GM21576 (cell line): ENCODE measurements around the gene CHEK2.
"Not testable (repeated sequence)": the region's sequence is repeated elsewhere in the genome, so short reads cannot be mapped to it uniquely, and the experiment has no call there.

Source experiments
- ATAC-seq: cut with Tn5 transposase; IDR thresholded peaks from one replicate; pipeline ENCODE4 v1.9.1; 2021; ENCODE audit warnings: mild to moderate bottlenecking, moderate library complexity; ENCODE audit not compliant: unreplicated experiment

CHEK2 gene

DNA sequence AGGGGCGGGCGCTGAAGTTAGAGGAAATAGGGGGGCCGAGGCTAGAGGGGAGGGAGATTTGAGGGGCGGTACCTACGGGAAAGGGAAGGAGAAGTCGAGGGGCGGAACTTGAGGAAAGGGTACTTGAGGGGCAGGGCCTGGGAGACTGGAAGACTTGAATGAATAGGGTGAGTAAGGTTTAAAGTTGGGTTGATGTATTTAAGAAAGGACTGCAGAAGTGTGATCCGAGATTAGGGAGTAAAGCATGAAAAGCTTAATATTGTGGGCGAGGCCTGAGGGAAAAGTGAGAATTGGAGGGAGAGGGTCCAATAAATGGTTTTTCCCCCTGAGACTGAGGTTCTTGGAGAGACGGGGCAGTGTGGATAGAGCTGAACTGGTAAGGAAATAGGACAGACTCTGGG, 942 bp upstream of the CHEK2 start:
- no peak for ATAC-seq

DNA sequence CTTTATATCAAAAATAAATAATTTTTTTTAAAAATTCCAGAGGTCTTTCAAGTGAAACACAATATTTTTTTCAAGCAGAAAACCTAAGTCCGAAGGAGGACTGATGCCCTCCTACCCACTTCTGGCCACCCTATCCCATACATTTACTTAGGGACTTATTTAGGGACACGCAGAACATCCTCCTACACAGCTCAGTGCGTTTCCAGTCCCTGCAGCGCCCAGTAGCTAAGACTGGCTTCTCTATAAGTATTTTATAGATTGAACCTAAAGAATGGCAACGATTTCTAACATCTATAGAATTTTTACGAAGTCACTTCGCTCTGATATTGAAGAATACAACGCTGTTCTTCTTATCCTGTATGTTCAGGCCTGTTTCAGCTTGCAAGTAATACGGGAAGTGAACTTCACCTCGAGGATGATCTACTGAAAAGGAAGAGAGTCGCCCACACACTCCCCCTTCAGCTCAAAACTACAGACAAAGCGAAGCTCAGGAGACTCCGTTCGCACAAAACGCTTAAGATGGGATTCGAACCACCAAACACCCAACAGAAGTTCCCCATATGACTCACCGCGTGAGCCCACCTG, 328 bp downstream of the CHEK2 start:
- no peak for ATAC-seq

DNA sequence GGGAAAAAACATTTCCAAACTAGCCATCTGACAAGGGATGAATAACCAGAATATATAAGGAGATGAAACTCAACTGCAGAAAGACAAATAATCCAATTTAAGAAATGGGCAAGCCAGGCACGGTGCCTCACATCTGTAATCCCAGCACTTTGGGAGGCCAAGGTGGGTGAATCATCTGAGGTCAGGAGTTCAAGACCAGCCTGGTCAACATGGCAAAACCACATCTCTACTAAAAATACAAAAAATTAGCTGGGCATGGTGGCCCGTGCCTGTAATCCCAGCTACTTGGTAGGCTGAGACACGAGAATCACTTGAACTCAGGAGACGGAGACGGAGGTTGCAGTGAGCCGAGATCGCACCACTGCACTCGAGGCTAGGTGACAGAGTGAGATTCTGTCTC, 2.7 kb downstream of the CHEK2 start:
- ATAC-seq, result not testable (repeated sequence)

DNA sequence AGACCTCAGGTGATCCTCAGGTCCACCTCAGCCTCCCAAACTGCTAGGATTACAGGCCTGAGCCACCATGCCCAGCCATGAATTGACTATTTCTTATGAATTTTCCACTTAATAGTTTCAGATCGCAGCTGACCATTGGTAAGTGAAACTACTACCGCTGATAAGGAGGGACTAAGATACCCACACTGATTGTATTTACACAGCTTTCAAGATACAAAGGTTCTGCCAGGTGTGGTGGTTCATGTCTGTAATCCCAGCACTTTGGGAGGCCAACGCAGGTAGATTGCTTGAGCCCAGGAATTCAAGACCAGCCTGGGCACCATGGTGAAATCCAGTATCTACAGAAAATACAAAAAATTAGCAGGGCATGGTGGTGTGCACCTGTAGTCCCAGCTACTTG, 3.9 kb downstream of the CHEK2 start:
- no peak for ATAC-seq

DNA sequence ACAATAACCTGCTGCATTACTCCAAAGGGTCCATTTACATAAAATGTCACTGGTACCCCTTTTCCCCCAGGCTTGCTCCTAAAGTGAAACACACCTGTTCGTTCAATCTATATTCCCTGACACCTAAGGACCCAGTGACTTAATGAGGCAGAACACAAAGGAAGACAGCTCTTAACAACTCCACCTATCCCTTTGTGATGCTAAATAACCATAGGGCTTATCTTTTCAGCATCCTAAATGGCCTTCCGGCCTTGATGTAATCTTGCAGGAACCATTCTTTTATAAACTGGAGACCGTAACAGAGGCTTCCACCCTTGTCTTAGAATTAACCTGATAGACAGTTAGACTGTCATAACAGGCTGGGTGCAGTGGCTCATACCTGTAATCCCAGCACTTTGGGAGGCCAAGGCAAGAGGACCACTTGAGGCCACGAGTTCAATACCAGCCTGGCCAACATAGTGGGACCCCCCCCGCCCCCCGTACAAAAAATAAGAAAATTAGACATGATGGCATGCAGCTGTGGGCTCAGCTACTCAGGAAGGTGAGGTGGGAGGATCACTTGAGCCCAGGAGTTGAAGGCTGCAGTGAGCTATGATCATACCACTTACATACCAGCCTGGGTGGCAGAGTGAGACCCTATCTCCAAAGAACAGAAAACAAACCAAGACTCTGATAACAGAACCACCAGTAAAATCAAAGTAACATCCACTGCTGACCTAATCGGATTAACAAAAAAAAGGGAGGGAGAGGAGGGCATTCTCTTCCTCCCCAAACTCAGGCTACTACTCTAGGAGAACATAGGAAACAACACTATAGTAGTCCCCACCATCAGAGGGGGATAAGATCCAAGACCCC, 5.1 kb downstream of the CHEK2 start:
- ATAC-seq, result no peak

DNA sequence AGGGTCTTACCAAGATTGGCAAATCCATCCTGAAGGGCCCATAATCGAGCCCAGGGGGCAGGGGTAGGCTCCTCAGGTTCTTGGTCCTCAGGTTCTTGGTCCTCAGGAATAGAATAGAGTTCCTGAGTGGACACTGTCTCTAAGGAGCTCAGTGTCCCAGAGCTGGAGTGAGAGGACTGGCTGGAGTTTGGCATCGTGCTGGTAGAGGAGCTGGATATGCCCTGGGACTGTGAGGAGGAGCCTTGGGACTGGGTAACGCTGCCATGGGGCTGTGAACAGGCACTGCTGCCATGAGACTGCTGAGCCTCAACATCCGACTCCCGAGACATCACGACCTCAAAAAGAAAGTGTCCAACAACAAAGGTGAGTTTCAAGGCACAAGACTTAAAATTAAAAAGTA, 7.2 kb downstream of the CHEK2 start:
- ATAC-seq, result no peak

DNA sequence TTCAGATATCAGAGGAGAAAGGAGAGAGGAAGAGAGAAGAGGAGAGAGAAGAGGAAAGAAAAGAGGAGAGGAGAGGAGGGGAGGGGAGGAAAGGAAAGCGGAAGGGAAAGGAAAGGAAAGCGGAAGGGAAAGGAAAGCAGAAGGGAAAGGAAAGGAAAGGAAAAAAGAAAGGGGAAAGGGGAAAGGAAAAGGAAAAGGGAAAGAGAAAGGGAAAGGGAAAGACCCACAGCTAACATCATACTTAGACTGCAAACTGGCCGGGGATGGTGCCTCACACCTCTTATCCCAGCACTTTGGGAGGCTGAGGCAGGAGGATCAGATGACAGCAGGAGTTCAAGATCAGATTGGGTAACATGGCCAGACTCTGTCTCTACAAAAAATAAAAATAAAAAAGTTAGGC, 11.4 kb downstream of the CHEK2 start:
- no peak for ATAC-seq

DNA sequence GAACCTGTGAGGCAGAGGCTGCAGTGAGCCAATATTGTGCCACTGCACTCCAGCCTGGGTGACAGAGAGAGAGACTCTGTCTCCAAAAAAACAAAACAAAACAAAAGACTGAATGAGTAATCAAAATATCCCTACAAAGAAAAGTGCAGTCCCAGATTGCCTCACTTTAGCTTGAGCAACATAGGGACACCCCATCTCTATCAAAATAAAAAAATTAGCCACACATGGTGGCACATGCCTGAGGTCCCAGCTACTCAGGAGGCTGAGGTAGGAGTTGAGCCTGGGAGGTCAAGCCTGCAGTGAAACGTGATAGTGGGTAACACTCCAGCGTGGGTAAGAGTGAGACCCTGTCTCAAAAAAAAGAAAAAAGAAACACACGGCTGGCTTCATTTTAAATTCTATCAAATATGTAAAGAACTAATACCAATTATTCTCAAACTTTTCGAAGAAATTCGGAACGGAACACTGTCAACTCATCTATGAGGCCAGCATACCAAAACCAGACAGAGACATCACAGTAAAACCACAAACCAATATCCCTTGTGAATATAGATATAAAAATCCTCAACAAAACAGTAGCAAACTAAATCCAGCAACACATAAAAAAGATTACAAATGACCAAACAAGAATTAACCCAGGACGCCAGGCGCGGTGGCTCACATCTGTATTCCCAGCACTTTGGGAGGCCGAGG, 12.9 kb downstream of the CHEK2 start:
- ATAC-seq, result no peak

DNA sequence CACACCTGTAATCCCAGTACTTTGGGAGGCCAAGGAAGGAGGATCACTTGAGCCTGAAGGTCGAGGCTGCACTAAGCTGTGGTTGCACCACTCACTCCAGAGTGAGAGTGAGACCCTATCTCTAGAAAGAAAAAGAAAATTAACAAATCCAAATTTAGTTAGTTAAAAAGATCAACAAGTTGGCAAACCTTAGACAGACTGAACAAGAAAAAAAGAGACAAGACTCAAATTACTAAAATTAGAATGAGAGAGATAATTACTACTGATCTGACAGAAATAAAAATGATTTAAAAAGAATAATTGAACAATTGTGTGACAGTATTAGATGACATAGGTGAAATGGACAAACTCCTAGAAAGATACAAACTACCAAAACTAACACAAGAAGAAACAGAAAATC, 13.6 kb downstream of the CHEK2 start:
- ATAC-seq, result no peak

DNA sequence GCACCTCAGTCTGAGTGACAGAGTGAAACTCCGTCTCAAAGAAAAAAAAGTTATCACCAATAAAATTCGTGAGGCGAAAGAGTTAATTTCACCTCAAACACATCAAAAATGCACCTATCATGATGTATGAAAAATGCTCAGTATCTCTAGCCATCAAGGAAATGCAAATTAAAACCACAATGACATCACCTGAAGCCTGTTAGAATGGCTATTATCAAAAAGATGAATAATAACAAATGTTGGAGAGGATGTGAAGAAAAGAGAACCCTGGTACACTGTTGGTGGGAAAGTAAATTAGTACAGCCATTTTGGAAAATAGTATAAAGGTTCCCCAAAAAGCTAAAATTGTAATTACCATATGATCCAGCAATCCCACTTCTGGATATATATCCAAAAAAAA, 23.6 kb downstream of the CHEK2 start:
- ATAC-seq, result no peak

DNA sequence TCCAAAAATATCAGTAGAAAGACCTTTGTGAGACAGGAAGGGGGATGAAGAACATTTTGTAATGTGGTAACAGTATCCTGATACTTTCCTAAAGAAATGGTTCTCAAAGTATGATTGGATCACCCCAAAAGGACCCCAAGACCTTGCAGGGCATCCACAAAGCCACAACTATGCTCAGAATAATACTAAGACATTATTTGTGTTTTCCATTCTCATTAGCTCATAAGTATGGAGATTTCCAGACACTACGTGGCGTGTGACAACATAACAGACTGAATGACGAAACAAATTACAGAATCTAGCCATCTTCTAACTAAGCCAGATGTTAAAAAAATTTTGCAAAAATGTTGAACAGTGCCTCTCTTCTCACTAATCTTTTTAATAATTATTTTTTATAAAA, 24.9 kb downstream of the CHEK2 start:
- no peak for ATAC-seq

DNA sequence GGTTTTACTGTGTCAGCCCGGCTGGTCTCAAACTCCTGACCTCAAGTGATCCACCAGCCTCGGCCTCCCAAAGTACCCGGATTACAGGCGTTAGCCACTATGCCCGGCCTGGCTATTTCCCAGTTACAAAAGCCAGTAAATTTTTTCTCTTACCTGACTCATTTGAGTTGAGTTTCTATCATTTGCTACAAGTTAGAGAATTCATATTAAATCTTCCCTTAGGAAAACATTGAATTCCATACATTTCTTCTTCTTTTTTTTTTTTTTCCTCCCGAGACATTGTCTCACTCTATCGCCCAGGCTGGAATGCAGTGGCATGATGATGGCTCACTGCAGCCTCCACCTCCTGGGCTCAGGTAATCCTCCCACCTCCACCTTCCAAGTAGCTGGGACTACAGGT, 26.0 kb downstream of the CHEK2 start:
- ATAC-seq, result no peak

DNA sequence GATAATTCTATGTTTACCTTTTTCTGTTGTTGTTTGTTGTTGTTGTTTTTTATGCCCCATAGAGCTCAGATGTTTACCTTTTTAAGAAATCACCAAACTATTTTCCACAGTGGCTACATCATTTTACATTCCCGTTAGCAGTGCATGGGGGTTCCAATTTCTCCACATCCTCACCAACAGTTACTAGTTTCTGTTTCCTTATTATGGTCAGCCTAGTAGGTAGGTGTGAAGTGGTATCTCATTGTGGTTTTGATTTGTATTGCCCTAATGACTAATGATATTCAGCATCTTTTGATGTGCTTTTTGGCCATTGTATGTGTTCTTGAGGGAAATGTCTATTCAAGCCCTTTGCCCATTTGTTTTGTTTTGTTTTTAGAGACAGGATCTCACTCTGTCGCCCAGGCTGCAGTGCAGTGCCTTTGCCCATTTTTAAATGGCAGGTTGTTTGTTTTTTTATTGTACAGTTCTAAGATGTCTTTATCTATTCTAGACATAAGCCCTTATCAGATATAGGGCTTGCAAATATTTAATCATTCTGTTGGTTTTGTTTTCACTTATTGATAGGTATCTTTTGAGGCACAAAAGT, 27.5 kb downstream of the CHEK2 start:
- no peak for ATAC-seq

DNA sequence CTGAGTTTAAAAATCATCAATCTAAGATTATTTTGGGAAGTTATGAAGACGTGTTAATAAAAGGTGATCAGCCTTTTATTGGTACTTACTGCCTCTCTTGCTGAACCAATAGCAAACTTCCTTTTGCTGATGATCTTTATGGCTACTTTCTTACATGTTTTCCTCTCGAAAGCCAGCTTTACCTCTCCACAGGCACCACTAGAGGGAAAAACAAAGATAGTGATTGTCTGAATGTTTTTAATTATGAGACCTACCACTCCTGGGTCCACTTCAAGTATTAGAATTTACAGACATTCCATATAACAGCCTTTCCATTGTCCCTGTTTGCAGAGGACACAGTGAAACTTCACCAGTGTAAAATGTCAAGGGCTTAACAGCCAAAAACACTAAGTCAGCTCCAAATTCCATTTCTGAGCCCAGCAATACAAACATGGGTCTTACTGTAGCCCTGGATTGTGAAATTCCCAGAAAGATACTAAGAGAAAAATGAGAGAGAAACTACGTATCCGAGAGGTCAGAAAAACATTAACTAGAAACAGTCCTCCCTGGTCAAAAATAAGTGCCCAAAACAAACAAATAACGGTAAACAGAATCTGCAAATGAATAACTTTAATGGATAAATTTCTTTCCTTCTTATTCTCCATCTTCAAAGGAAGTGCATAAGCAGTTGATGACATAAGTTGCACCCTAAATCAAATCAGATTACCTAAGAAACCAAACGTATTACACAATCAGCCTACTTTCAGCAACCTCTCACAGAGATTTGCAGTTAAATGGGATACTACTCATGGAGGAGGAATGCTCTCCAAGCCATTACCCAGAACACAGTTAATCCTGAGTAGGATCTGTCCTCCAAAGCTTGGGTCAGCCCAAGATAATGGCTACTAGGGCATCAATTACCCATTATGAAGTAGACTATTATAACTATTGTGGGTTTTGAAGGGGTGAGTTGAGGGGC, 29.5 kb downstream of the CHEK2 start:
- ATAC-seq, result no peak

DNA sequence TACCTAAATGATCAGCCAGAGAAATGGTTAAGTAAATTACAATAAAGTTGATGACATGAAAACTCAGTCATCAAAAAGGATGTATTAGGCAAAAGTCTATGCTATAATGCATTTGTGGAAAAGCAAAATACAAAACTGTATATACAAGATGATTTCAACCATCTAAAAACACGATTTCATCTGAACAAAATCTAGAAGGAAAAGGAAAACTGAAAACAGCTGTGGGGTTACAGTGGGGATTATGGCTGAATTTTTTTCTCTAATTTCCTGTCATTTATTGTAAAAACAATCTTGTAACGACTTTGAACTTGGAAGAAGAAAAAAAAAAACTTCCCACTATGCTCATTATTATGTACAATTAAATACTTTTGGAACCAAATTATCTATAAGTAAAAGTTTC, 30.3 kb downstream of the CHEK2 start:
- no peak for ATAC-seq

DNA sequence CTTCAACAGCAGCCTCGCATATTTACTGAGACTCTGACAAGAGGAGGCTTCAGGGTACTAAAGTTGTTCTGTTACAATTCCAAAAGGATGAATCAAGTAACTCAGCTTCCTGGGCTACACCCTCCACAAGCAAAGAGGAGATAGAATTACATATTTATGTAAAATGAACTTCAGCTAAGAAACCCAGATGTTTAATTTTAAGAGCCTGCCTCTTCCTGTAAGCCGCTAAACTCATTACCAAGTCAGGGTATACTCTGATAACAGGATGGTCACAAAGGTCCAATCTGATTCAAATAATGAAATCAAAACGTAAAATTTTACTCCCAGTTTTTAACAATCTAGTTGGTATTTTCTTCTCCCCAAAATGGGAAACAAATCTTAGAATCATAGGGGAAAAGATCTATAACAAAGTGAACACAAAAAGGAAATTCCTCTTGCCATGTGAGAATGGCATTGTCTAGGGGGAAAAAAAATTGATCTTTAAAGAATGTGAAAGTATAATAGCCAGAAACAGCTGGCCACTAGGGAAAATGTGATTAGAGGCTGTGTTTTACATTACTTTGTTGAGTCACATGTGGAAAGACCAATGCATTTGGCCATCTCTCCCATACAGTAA, 30.9 kb downstream of the CHEK2 start:
- ATAC-seq, result no peak

DNA sequence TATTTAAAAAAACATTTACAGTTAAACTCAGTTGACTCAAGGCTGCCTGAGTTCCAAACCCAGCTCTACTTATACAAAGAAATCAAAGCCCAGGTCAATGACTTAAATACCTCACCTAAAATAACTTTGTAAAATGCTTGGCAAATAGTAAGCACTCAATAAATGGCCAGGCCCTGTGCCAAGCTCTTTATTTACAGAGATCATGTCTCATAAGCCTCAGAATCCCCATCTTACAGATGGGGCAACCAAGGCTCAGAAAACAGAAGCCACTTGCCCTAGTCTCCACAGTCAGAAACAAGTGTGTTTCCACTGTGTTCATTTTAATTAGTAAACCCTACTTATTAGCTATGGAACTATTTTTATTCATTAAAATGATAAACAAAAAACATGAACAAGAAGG, 31.5 kb downstream of the CHEK2 start:
- ATAC-seq, result no peak

DNA sequence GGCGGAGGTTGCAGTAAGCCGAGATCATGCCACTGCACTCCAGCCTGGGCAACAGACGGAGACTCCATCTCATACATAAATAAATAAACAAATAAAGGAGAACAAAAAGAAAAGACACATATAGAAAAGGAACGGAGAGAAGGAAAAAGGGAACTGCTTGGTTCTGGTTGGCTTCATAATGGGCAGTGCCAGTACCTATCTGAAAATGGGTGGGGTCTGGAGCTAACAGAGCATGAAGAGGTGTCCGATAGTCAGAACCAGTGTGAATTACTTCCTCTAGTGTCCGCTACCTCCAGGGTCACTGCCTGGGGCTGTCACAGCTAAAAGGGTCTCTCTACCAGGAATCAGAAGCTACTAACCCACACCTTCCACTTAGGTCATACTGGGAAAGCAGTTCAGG, 34.8 kb downstream of the CHEK2 start:
- ATAC-seq, result no peak

DNA sequence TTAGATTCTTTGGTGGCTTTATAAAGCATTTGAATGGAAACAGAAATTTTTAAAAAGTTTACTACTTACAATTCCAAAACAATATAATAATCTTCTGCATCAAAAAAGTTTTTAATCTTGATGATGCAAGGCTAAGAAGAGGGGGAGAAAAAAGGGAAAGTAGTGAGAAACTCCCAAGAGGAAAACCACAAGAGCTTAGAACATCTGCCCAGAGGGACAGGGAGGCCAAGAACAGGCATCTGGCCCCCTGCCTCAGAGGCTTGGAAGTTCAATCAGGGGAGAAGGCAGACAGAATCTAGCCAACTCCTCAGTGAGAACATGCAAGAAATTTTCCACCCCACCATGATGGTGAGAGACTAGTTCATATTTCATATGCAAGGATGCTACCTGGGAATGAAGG, 38.2 kb downstream of the CHEK2 start:
- no peak for ATAC-seq

DNA sequence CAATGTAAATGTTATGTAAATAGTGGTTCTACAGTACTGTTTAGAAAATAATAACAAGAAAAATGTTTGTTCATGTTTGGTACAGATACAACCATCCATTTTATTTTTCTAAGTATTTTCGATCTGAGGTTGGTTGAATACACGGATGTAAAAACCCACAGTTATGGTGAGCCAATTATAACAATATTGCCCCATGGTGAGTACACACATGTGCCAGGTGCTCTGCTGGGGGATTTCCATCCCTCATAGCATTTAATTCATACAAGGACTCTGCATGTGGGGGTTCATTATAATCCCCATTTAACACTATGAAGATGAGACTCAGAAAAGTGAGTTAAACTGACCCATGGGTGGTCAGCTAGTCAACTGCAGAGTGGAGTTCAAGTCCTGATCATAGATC, 38.7 kb downstream of the CHEK2 start:
- ATAC-seq, result no peak
